Liver (tissue), 9 donors: ENCODE results near the gene SEPSECS. TPM values are rescaled to one million over a fixed set of nuclear protein-coding genes. Genes with fewer than 3 reads are reported as not detected.
"Not testable (repeated sequence)": the region's sequence is repeated elsewhere in the genome, so short reads cannot be mapped to it uniquely, and the experiment has no call there.

Experiments used
- DNase-seq: peaks from one replicate; pipeline ENCODE4 v3.0.0-alpha.2; 2017; ENCODE audit warnings: low spot score
- H3K27ac ChIP-seq, 2 donors: one replicate each; pipeline ENCODE4 v1.7.0; 2013; ENCODE audit warnings: inconsistent platforms in 2 of 2, low read length in 2 of 2, control low read depth in 1 of 2, low read depth in 1 of 2, mild to moderate bottlenecking in 1 of 2
- H3K27me3 ChIP-seq, 4 donors: one replicate each; pipeline versions ENCODE4 v1.6.1 to v1.7.0; 2013; ENCODE audit warnings: low read length in 3 of 4, inconsistent platforms in 1 of 4, mild to moderate bottlenecking in 1 of 4, moderate library complexity in 1 of 4; ENCODE audit not compliant: control insufficient read depth in 4 of 4, insufficient read depth in 4 of 4
- H3K36me3 ChIP-seq, 4 donors: one replicate each; pipeline versions ENCODE4 v1.6.1 to v1.7.0; 2013; ENCODE audit warnings: low read length in 3 of 4, mild to moderate bottlenecking in 3 of 4, low read depth in 1 of 4, moderate library complexity in 1 of 4; ENCODE audit not compliant: control insufficient read depth in 4 of 4, insufficient read depth in 3 of 4
- H3K4me1 ChIP-seq, 4 donors: one replicate each; pipeline versions ENCODE4 v1.6.1 to v1.7.0; 2013; ENCODE audit warnings: low read length in 3 of 4, mild to moderate bottlenecking in 3 of 4, moderate library complexity in 1 of 4; ENCODE audit not compliant: control insufficient read depth in 4 of 4, insufficient read depth in 4 of 4
- H3K4me3 ChIP-seq, 3 donors: one replicate each; pipeline versions ENCODE4 v1.6.1 to v1.7.0; 2013; ENCODE audit warnings: low read length in 3 of 3, control low read depth in 1 of 3, low read depth in 1 of 3, mild to moderate bottlenecking in 1 of 3
- H3K9ac ChIP-seq, 2 donors: one replicate each; pipeline ENCODE4 v1.7.0; 2013; ENCODE audit warnings: low read length in 2 of 2, mild to moderate bottlenecking in 2 of 2, moderate library complexity in 2 of 2, control low read depth in 1 of 2, low read depth in 1 of 2
- H3K9me3 ChIP-seq, 4 donors: one replicate each; pipeline versions ENCODE4 v1.6.1 to v1.7.0; 2013; ENCODE audit warnings: low read length in 3 of 4; ENCODE audit not compliant: control insufficient read depth in 4 of 4
- ATF3 ChIP-seq: IDR thresholded peaks from 2 replicates; pipeline ENCODE4 v1.6.1; 2016; ENCODE audit warnings: antibody characterized with exemption
- CTCF ChIP-seq: fragments of 150-350 bp; IDR thresholded peaks from 2 replicates; pipeline ENCODE4 v1.5.1; 2017; ENCODE audit warnings: improper control_type of control experiment, low read depth, low read length; ENCODE audit not compliant: missing input control
- FOXA2 ChIP-seq: IDR thresholded peaks from 2 replicates; pipeline ENCODE4 v1.6.1; 2016; ENCODE audit warnings: antibody characterized with exemption
- HNF4A ChIP-seq, 2 donors: conservative IDR thresholded peaks; 2 replicates each; pipeline ENCODE4 v1.6.1; 2016; ENCODE audit warnings: antibody characterized with exemption in 2 of 2, mild to moderate bottlenecking in 2 of 2
- HNF4G ChIP-seq: IDR thresholded peaks from 2 replicates; pipeline ENCODE4 v1.6.1; 2016; ENCODE audit warnings: antibody characterized with exemption
- MAX ChIP-seq: IDR thresholded peaks from 2 replicates; pipeline ENCODE4 v1.6.1; 2016; ENCODE audit warnings: antibody characterized with exemption
- RAD21 ChIP-seq, 2 donors: IDR thresholded peaks; 2 replicates each; pipeline ENCODE4 v1.6.1; 2016; ENCODE audit warnings: antibody characterized with exemption in 2 of 2, mild to moderate bottlenecking in 2 of 2
- REST ChIP-seq: IDR thresholded peaks from 2 replicates; pipeline ENCODE4 v1.6.1; 2016; ENCODE audit warnings: antibody characterized with exemption, mild to moderate bottlenecking
- RXRA ChIP-seq, 2 donors: IDR thresholded peaks; 2 replicates each; pipeline ENCODE4 v1.6.1; 2017 to 2018; ENCODE audit warnings: antibody characterized with exemption in 2 of 2, mild to moderate bottlenecking in 1 of 2
- TAF1 ChIP-seq: conservative IDR thresholded peaks from 2 replicates; pipeline ENCODE4 v1.6.1; 2016; ENCODE audit warnings: antibody characterized with exemption, mild to moderate bottlenecking
- YY1 ChIP-seq: IDR thresholded peaks from 2 replicates; pipeline ENCODE4 v1.6.1; 2016; ENCODE audit warnings: antibody characterized with exemption, mild to moderate bottlenecking
- ZBTB33 ChIP-seq: IDR thresholded peaks from 2 replicates; pipeline ENCODE4 v1.6.1; 2016; ENCODE audit warnings: antibody characterized with exemption
- WGBS: extraction: QIAGEN DNeasy Blood & Tissue Kit; methylation state at CpG from one replicate; pipeline ENCODE4 v1.1.7; 2013; 5-methylcytosine and 5-hydroxymethylcytosine counted together
- polyA plus RNA-seq, 2 donors: library from polyadenylated mRNA; stranded (reverse) in 1 of 2; unstranded in 1 of 2; fragments of 200-250 nt in 1 of 2; fragments of >200 nt in 1 of 2; fragmentation: Nextera tagmentation in 1 of 2; extraction: Ambion mirVana in 1 of 2; gene quantifications; one replicate each; pipeline versions ENCODE4 v1.2.1 to v1.2.3, GENCODE V29; 2013 to 2015
- total RNA-seq, 2 donors: library from RNA; depleted of rRNA; stranded (reverse); fragments of >200 nt; gene quantifications; one replicate each; pipeline ENCODE4 v1.2.3, GENCODE V29; 2014
- donor health status: healthy.
- donor health status: healthy.
- donor health status: healthy.
- donor health status: healthy.
- donor health status: healthy.

SEPSECS gene
- total and polyA plus RNA-seq, 4 donors = 10.3 to 31.7 (median 13.2) TPM

GRCh38 chr4:25089051-25089763 lies 71.0 kb downstream of the SEPSECS start (continued):
- TF ChIP-seq ZBTB33 = no peak
- TF ChIP-seq HNF4G = no peak
- TF ChIP-seq HNF4A (conservative IDR thresholded peaks at IDR 0.05) = no peak
- TF ChIP-seq YY1 = no peak
- no peak for TF ChIP-seq RAD21 (IDR thresholded peaks at IDR 0.05)
- no peak for TF ChIP-seq MAX
- TF ChIP-seq FOXA2 = no peak
- no peak for TF ChIP-seq ATF3
- no peak for TF ChIP-seq TAF1
- no peak for TF ChIP-seq CTCF

GRCh38 chr4:25088093-25088952 lies 71.9 kb downstream of the SEPSECS start:
- Histone ChIP-seq H3K9me3 (peaks cover 0 to 4% (median 2%) of the 10 kb centered on the region in 4 donors), H3K9ac (no peak overlapping the region), H3K4me1 (no peaks in the 10 kb centered on the region), H3K4me3 (no peak overlapping the region), H3K36me3 (no peaks in the 10 kb centered on the region), H3K27me3 (peaks cover 0 to 2% (median 0%) of the 10 kb centered on the region in 4 donors), H3K27ac (no peak overlapping the region)
- no peak for DNase-seq
- no peak for TF ChIP-seq ATF3
- WGBS = 26% methylated on average over 41 of the region's 41 CpGs

- Histone ChIP-seq H3K9ac (no peak overlapping the region), H3K36me3 (no peaks in the 10 kb centered on the region), H3K27me3 (peaks cover 0 to 2% (median 0%) of the 10 kb centered on the region in 4 donors), H3K27ac (no peak overlapping the region), H3K4me3 (no peak overlapping the region), H3K4me1 (no peaks in the 10 kb centered on the region), H3K9me3 (no peaks in the 10 kb centered on the region)
- TF ChIP-seq TAF1 (no peak), CTCF (no peak), REST (no peak), RXRA (IDR thresholded peaks at IDR 0.05) (no peak), RAD21 (IDR thresholded peaks at IDR 0.05) (no peak)
- WGBS = 64% methylated on average over 4 of the region's 4 CpGs
- DNase-seq = no peak
Observed at GRCh38 chr4:25085671-25086070, 74.6 kb downstream of the SEPSECS start.

GRCh38 chr4:25083441-25083840 lies 76.8 kb downstream of the SEPSECS start:
- H3K9ac ChIP-seq, H3K36me3 ChIP-seq, H3K27ac ChIP-seq, H3K4me3 ChIP-seq, DNase-seq, H3K4me1 ChIP-seq, H3K9me3 ChIP-seq, H3K27me3 ChIP-seq: not testable (repeated sequence)
- 72% methylated on average over 4 of the region's 4 CpGs for WGBS
